Middle frontal gyrus (tissue), 1 donor: ENCODE measurements around the gene IGFL4.

ENCODE experiments used
- DNase-seq: peaks from one replicate; pipeline ENCODE4 v3.0.0-alpha.2; 2015; ENCODE audit warnings: low spot score; ENCODE audit errors: extremely low spot score

Gene IGFL4

GRCh38 chr19:46040952-46041500 lies at the start of gene IGFL4:
Gene IGFL4 (minus strand): TSS chr19:46041002. CDS start chr19:46040962, 40 bp downstream.
- DNase-seq = no peak

- no peak for DNase-seq
Measured at GRCh38 chr19:46090444-46090843, 49.6 kb upstream of the IGFL4 start.

- no peak for DNase-seq
Measured at GRCh38 chr19:46089432-46089831, 48.6 kb upstream of the IGFL4 start.

GRCh38 chr19:46088101-46088500 lies 47.3 kb upstream of the IGFL4 start:
- no peak for DNase-seq

GRCh38 chr19:46085888-46086287 lies 45.1 kb upstream of the IGFL4 start:
- no peak for DNase-seq

- no peak for DNase-seq
Measured at GRCh38 chr19:46082728-46083050, 41.9 kb upstream of the IGFL4 start.

GRCh38 chr19:46081928-46082727 lies 41.3 kb upstream of the IGFL4 start:
- DNase-seq = no peak

GRCh38 chr19:46080561-46080960 lies 39.8 kb upstream of the IGFL4 start:
- no peak for DNase-seq

- no peak for DNase-seq
Measured at GRCh38 chr19:46079576-46079975, 38.8 kb upstream of the IGFL4 start.

GRCh38 chr19:46078573-46079332 lies 38.0 kb upstream of the IGFL4 start:
- peak; percentile 53 for DNase-seq

GRCh38 chr19:46077815-46078167 lies 37.0 kb upstream of the IGFL4 start:
- no peak for DNase-seq

GRCh38 chr19:46076951-46077814 lies 36.4 kb upstream of the IGFL4 start:
- peak; percentile 77 for DNase-seq

- DNase-seq = no peak
Measured at GRCh38 chr19:46076031-46076880, 35.5 kb upstream of the IGFL4 start.

- DNase-seq = no peak
Measured at GRCh38 chr19:46073268-46073922, 32.6 kb upstream of the IGFL4 start.

- no peak for DNase-seq
Measured at GRCh38 chr19:46069806-46070341, 29.1 kb upstream of the IGFL4 start.

GRCh38 chr19:46068345-46069258 lies 27.8 kb upstream of the IGFL4 start:
- DNase-seq = no peak

GRCh38 chr19:46067691-46068090 lies 26.9 kb upstream of the IGFL4 start:
- DNase-seq = no peak

GRCh38 chr19:46066471-46066870 lies 25.7 kb upstream of the IGFL4 start:
- DNase-seq = no peak
